Gastrocnemius medialis (tissue), 4 donors: ENCODE results near the gene ING2. TPM values are rescaled to one million over a fixed set of nuclear protein-coding genes. Genes with fewer than 3 reads are reported as not detected.
"Not testable (repeated sequence)": the region's sequence is repeated elsewhere in the genome, so short reads cannot be mapped to it uniquely, and the experiment has no call there.

ENCODE experiments used
- ATAC-seq, 2 donors: fragments of 150-250 bp; one replicate each; pipeline ENCODE4 v1.9.1; 2016
- DNase-seq, 2 donors: peaks; one replicate each; pipeline ENCODE4 v3.0.0-alpha.2; 2019
- H3K27ac ChIP-seq, 4 donors: fragments of 200-600 bp; sonication (generic); 1 replicate in 1 of 4; 2 replicates in 3 of 4; pipeline ENCODE4 v1.5.1; 2016 to 2018; ENCODE audit warnings: mild to moderate bottlenecking in 2 of 4, moderate library complexity in 1 of 4
- H3K27me3 ChIP-seq, 3 donors: fragments of 200-600 bp; sonication (generic) in 2 of 3; 1 replicate in 1 of 3; 2 replicates in 2 of 3; pipeline versions ENCODE4 v1.5.1 to v1.6.0; 2016 to 2019; ENCODE audit warnings: mild to moderate bottlenecking in 1 of 3, moderate library complexity in 1 of 3
- H3K36me3 ChIP-seq, 2 donors: fragments of 200-600 bp; sonication (generic) in 1 of 2; one replicate each; pipeline ENCODE4 v1.5.1; 2017 to 2018
- H3K4me1 ChIP-seq, 2 donors: fragments of 200-600 bp; sonication (generic) in 1 of 2; one replicate each; pipeline ENCODE4 v1.5.1; 2016 to 2017; ENCODE audit warnings: mild to moderate bottlenecking in 2 of 2
- H3K4me3 ChIP-seq, 4 donors: fragments of 200-600 bp; sonication (generic) in 3 of 4; 1 replicate in 1 of 4; 2 replicates in 3 of 4; pipeline ENCODE4 v1.5.1; 2016 to 2019; ENCODE audit warnings: mild to moderate bottlenecking in 2 of 4
- H3K9me3 ChIP-seq, 3 donors: fragments of 200-600 bp; sonication (generic) in 2 of 3; 1 replicate in 1 of 3; 2 replicates in 2 of 3; pipeline ENCODE4 v1.5.1; 2016 to 2019
- POLR2A ChIP-seq, 2 donors: fragments of 450-650 bp; IDR thresholded peaks; one replicate each; pipeline ENCODE4 v1.6.1; 2017; ENCODE audit warnings: antibody characterized with exemption in 2 of 2, mild to moderate bottlenecking in 2 of 2, moderate library complexity in 2 of 2
- in situ Hi-C, 4 donors: fragments of 200-750 bp; cut with MboI; loops; one replicate each; pipeline versions ENCODE4 v1.15.0 to v1.8.0; 2017; ENCODE audit warnings: low sequenced_read_pairs in 4 of 4
- intact Hi-C: fragments of 100-400 bp; cut with DNase I; formaldehyde crosslinking; loops from one replicate; pipeline ENCODE4 v1.15.1; 2023; ENCODE audit warnings: low total_unique reads
- total RNA-seq, 4 donors: library from RNA; depleted of rRNA; stranded (reverse); fragments of >200 nt; gene quantifications; one replicate each; pipeline versions ENCODE4 v1.1.0 to v1.2.3, GENCODE V29; 2016
- TF ChIP-seq, protein P1 (sequence below), 5 experiments: fragments of 450-650 bp in 3 of 5; fragments of 200-600 bp in 2 of 5; sonication (generic) in 2 of 5; IDR thresholded peaks in 4 of 5; conservative IDR thresholded peaks in 1 of 5; 1 replicate in 4 of 5; 2 replicates in 1 of 5; pipeline ENCODE4 v1.5.1; 2016 to 2019; ENCODE audit warnings: antibody characterized with exemption in 5 of 5, mild to moderate bottlenecking in 3 of 5, moderate library complexity in 3 of 5

ING2 gene
- total RNA-seq, 4 donors from 2014 or later = 18.9 to 46.2 (median 24.0) TPM

DNA sequence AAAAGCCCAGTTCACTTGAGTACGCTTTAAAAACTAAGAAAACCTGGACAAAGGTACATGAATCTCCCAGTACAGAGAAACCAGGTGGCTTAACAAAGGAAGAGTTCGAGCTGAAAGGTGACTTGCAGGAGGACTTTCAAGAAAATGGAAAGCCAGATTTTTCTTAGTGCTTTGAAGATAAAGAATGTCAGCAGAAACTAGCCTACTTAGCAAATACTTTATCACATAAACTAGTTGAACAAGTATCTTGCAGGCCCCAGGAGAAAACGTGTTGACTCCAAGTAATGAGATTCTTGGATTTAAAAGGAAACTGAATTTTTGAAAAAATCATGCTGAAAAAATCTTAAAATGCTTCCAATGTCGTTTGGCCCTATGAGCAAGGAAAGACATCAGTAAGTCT is 34.0 kb upstream of the ING2 start:
- DNase-seq = no peak
- H3K27ac ChIP-seq = no peak overlapping the region
- no peak for ATAC-seq
- no peaks in the 10 kb centered on the region for H3K36me3 ChIP-seq
- in situ Hi-C loops = loop anchor here in 3 of 4 donors (5.0 to 10.0 kb wide), 4 partner anchors 131 to 194 kb away; partner anchors contain the start of genes RWDD4 (in 1 of the 3) and TRAPPC11 (in 1 of the 3)
- intact Hi-C loops = loop anchor here (2.0 to 5.0 kb wide), 3 partner anchors 34 to 696 kb away; partner anchors contain the start of genes ING2, RWDD4 and TRAPPC11
- H3K27me3 ChIP-seq = no peaks in the 10 kb centered on the region
- no peaks in the 10 kb centered on the region for H3K9me3 ChIP-seq
- TF ChIP-seq, protein P1, sequence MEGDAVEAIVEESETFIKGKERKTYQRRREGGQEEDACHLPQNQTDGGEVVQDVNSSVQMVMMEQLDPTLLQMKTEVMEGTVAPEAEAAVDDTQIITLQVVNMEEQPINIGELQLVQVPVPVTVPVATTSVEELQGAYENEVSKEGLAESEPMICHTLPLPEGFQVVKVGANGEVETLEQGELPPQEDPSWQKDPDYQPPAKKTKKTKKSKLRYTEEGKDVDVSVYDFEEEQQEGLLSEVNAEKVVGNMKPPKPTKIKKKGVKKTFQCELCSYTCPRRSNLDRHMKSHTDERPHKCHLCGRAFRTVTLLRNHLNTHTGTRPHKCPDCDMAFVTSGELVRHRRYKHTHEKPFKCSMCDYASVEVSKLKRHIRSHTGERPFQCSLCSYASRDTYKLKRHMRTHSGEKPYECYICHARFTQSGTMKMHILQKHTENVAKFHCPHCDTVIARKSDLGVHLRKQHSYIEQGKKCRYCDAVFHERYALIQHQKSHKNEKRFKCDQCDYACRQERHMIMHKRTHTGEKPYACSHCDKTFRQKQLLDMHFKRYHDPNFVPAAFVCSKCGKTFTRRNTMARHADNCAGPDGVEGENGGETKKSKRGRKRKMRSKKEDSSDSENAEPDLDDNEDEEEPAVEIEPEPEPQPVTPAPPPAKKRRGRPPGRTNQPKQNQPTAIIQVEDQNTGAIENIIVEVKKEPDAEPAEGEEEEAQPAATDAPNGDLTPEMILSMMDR (IDR thresholded peaks at IDR 0.05 in 4 of 5, conservative IDR thresholded peaks at IDR 0.05 in 1 of 5) = no peak
- peaks cover 0 to 4% of the 10 kb centered on the region in 2 donors for H3K4me1 ChIP-seq
- H3K4me3 ChIP-seq = no peak overlapping the region

DNA sequence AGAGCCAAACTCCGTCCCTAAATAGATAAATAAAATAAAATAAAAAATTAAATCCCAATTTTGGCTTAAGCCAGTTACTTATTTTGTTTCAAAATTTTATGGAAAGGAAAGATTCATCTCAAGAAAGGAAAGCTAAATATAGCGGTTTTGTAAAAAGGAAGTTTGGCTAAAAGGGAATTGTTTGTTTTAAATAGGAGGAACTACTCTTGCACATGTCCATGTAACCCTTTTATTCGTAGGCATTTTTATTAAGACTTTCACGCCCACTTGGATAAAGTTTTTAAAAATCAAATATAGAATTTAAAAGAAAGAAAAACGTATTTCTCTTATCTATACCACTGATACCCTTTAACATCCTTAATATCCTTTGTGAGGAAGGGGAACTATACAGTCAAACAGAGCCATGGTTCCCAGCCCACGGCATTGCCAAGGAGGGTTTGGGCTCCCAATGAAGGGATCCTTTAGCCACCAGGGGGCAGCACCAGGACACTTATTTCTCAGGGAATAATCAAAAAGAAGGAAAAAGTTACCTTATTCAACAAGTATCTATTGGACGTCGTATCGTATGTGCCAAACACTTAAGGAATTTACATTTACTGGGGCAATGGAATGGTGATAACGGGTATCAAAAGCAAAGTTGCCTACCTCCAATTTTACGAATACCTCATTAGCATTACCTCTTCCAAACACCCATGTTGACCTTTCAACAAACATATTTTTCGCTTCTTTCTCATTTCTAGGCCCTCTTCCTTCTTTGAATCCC is 32.7 kb upstream of the ING2 start:
- peak; percentile 85 to 86 for ATAC-seq
- intact Hi-C loops = loop anchor here (1.0 to 5.0 kb wide), 5 partner anchors 33 to 695 kb away; partner anchors contain the start of genes ING2, RWDD4 and TRAPPC11
- TF ChIP-seq, protein P1 (IDR thresholded peaks at IDR 0.05 in 4 of 5, conservative IDR thresholded peaks at IDR 0.05 in 1 of 5) = peak; percentile 74 to 93 (median 85)
- no peak for TF ChIP-seq POLR2A (IDR thresholded peaks at IDR 0.05)

DNA sequence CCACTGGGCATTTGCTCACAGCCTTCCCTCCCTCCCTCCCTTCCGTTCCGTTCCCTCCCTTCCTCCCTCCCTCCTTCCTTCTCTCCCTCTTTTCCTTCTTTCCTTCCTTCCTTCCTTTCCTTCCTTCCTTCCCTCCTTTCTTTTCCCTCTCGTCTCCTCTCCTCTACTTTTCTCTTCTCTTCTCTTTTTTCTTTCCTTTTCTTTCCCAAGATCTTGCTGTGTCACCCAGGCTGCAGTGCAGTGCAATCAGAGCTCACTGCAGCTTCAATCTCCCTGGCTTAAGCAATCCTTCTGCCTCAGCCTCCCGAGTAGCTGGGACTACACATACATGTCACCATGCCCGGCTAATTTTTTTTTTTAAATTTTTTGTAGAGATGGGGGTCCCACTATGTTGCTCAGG is 26.7 kb upstream of the ING2 start:
- Histone ChIP-seq H3K36me3 (no peaks in the 10 kb centered on the region), H3K4me3 (no peak overlapping the region), H3K9me3 (no peaks in the 10 kb centered on the region), H3K27ac (no peak overlapping the region), H3K4me1 (no peaks in the 10 kb centered on the region), H3K27me3 (no peaks in the 10 kb centered on the region)
- intact Hi-C loops (no loop called here), in situ Hi-C loops (loop anchor here in 2 of 4 donors (10.0 kb wide), 2 partner anchors 177 to 187 kb away; partner anchors contain the start of genes RWDD4 (in 1 of the 2) and TRAPPC11 (in 1 of the 2))
- no peak for TF ChIP-seq POLR2A (IDR thresholded peaks at IDR 0.05)
- TF ChIP-seq, protein P1 (IDR thresholded peaks at IDR 0.05 in 4 of 5, conservative IDR thresholded peaks at IDR 0.05 in 1 of 5) = no peak
- ATAC-seq (no peak), DNase-seq (no peak)

More for the DNA sequence above, 32.7 kb upstream of the ING2 start:
- Histone ChIP-seq H3K9me3 (no peaks in the 10 kb centered on the region), H3K4me1 (peaks cover 0 to 4% of the 10 kb centered on the region in 2 donors), H3K4me3 (peak overlapping the region in 3 of 4 donors; percentile 11 to 27 (median 14)), H3K36me3 (no peaks in the 10 kb centered on the region), H3K27ac (no peak overlapping the region), H3K27me3 (no peaks in the 10 kb centered on the region)
- in situ Hi-C loops = loop anchor here in 3 of 4 donors (5.0 to 10.0 kb wide), 4 partner anchors 130 to 193 kb away; partner anchors contain the start of genes RWDD4 (in 1 of the 3) and TRAPPC11 (in 1 of the 3)
- peak; percentile 58 to 68 for DNase-seq

DNA sequence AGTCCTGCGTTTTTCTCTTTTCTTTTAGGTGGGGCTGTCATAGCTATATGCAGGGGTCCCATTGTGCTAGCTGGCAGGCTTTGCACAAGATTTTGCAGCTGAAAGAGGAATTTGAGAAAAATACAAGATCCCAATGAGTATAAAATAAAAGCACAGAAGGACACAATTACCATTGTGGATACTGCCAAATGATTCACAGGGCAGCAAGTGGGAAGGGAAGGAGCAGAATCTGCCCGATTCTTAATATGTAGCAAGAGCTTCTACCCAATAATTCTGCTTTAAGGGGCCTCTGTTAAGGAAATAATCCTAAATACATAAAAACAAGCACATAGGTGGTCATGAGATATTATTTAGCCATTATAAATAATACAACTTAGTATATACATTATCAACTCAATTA is 25.9 kb upstream of the ING2 start:
- intact Hi-C loops (no loop called here), in situ Hi-C loops (loop anchor here in 2 of 4 donors (10.0 kb wide), 2 partner anchors 176 to 186 kb away; partner anchors contain the start of genes RWDD4 (in 1 of the 2) and TRAPPC11 (in 1 of the 2))
- H3K4me1 ChIP-seq = no peaks in the 10 kb centered on the region

DNA sequence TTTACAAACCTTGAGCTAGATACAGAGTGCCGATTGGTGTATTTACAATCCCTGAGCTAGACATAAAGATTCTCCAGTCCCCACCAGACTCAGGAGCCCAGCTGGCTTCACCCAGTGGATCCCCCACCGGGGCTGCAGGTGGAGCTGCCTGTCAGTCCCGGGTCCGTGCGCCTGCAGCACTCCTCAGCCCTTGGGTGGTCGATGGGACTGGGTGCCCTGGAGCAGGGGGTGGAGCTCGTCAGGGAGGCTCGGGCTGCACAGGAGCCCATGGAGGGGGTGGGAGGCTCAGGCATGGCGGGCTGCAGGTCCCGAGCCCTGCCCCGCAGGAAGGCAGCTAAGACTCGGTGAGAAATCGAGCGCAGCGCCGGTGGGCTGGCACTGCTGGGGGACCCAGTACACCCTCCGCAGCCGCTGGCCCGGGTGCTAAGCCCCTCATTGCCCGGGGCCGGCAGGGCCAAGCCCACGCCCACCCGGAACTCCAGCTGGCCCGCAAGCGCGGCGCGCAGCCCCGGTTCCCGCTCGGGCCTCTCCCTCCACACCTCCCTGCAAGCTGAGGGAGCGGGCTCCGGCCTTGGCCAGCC is 22.3 kb upstream of the ING2 start:
- H3K4me1 ChIP-seq, H3K4me3 ChIP-seq, in situ Hi-C loops, H3K27ac ChIP-seq, H3K9me3 ChIP-seq, intact Hi-C loops, H3K36me3 ChIP-seq, H3K27me3 ChIP-seq, DNase-seq, ATAC-seq: not testable (repeated sequence)

More for the DNA sequence above, 25.9 kb upstream of the ING2 start:
- TF ChIP-seq POLR2A (IDR thresholded peaks at IDR 0.05) = no peak
- TF ChIP-seq, protein P1 (IDR thresholded peaks at IDR 0.05 in 4 of 5, conservative IDR thresholded peaks at IDR 0.05 in 1 of 5) = no peak
- H3K4me3 ChIP-seq = no peak overlapping the region
- no peak for ATAC-seq
- H3K27me3 ChIP-seq = no peaks in the 10 kb centered on the region
- H3K9me3 ChIP-seq = no peaks in the 10 kb centered on the region
- no peaks in the 10 kb centered on the region for H3K36me3 ChIP-seq
- no peak for DNase-seq
- no peak overlapping the region for H3K27ac ChIP-seq
